ENCODE results near the gene IFT20. TPM values are rescaled to one million over a fixed set of nuclear protein-coding genes. Genes with fewer than 3 reads are reported as not detected.
"Not testable (repeated sequence)": the region's sequence is repeated elsewhere in the genome, so short reads cannot be mapped to it uniquely, and the experiment has no call there.

The IFT20 gene
- total and polyA plus RNA-seq, 10 of the 15 experiments (the other 5 are each of a cell fraction or from before 2014, with no cell fraction given): 9.4 to 38.2 (median 19.1) TPM

- TF ChIP-seq FOXK2 (IDR thresholded peaks at IDR 0.05): no peak
- TF ChIP-seq SIX5 (IDR thresholded peaks at IDR 0.05; ENCODE audit: low read depth, low read length, severe bottlenecking): no peak
- TF ChIP-seq ZNF24 (IDR thresholded peaks at IDR 0.05): no peak
- no peak for TF ChIP-seq PAX5 (IDR thresholded peaks at IDR 0.05; ENCODE audit: borderline replicate concordance, low read depth, low read length)
These were observed 41.3 kb downstream of the IFT20 start (continued) for GRCh38 chr17:28293994-28294393.

GRCh38 chr17:28292878-28293277 lies 42.4 kb downstream of the IFT20 start:
- H3K27me3 ChIP-seq (replicated peaks in 1 of 2; ENCODE audit: control insufficient read depth in 2 of 2, insufficient read depth in 2 of 2, low read length in 1 of 2); H3K79me2 ChIP-seq (ENCODE audit: control insufficient read depth, insufficient read depth, low read length); SMC1A ChIA-PET (ENCODE audit: uncharacterized antibody, unreplicated experiment); H3K36me3 ChIP-seq (ENCODE audit: control insufficient read depth in 2 of 2, insufficient read depth in 2 of 2, low read length in 1 of 2); POLR2A ChIA-PET; FAIRE-seq; RAD21 ChIA-PET (ENCODE audit: unreplicated experiment); H3K9ac ChIP-seq (ENCODE audit: control insufficient read depth, insufficient read depth, low read length); ATAC-seq; H3K9me3 ChIP-seq (replicated peaks; ENCODE audit: control insufficient read depth, insufficient read depth, low read length); DNase-seq (ENCODE audit: low read depth, low spot score); H3K4me3 ChIP-seq; H3K4me2 ChIP-seq (ENCODE audit: control insufficient read depth, insufficient read depth); intact Hi-C loops (cut with micrococcal nuclease; ENCODE audit: unreplicated experiment); H4K20me1 ChIP-seq (ENCODE audit: control insufficient read depth, insufficient read depth); H3K4me1 ChIP-seq (ENCODE audit: control insufficient read depth, insufficient read depth, low read length); H3K27ac ChIP-seq (ENCODE audit: control insufficient read depth, insufficient read depth); BruUV-seq (replicated peaks); H2AFZ ChIP-seq (ENCODE audit: control insufficient read depth, low read depth, low read length): not testable (repeated sequence)
- in situ Hi-C loops (cut with MboI): loop anchor here (5.0 kb wide), 1 partner anchor 49 kb away; no protein-coding TSS in a partner anchor
- CTCF ChIA-PET: interaction anchor here (0.7 kb wide), 1 partner anchor 237 kb away, joined by 3 read pairs; no protein-coding TSS in a partner anchor
- 81% methylated on average over 12 of the region's 12 CpGs for WGBS (ENCODE audit: insufficient coverage, insufficient replicate concordance, low lambda C conversion rate, missing lambda C conversion rate)

GRCh38 chr17:28291780-28292330 lies 43.4 kb downstream of the IFT20 start:
- Histone ChIP-seq H3K9ac (ENCODE audit: control insufficient read depth, insufficient read depth, low read length) (no peak overlapping the region), H3K27ac (ENCODE audit: control insufficient read depth, insufficient read depth) (no peak overlapping the region), H3K4me3 (no peak overlapping the region), H3K9me3 (replicated peaks; ENCODE audit: control insufficient read depth, insufficient read depth, low read length) (no peaks in the 10 kb centered on the region), H2AFZ (ENCODE audit: control insufficient read depth, low read depth, low read length) (no peak overlapping the region), H3K36me3 (ENCODE audit: control insufficient read depth in 2 of 2, insufficient read depth in 2 of 2, low read length in 1 of 2) (no peaks in the 10 kb centered on the region), H3K4me1 (ENCODE audit: control insufficient read depth, insufficient read depth, low read length) (no peaks in the 10 kb centered on the region; the same call in 1 of the 2 replicates), H3K79me2 (ENCODE audit: control insufficient read depth, insufficient read depth, low read length) (no peaks in the 10 kb centered on the region), H3K4me2 (ENCODE audit: control insufficient read depth, insufficient read depth) (no peak overlapping the region), H4K20me1 (ENCODE audit: control insufficient read depth, insufficient read depth) (no peaks in the 10 kb centered on the region), H3K27me3 (replicated peaks in 1 of 2; ENCODE audit: control insufficient read depth in 2 of 2, insufficient read depth in 2 of 2, low read length in 1 of 2) (no peaks in the 10 kb centered on the region)
- ChIA-PET SMC1A (ENCODE audit: uncharacterized antibody, unreplicated experiment) (no interaction called here), CTCF (interaction anchor here (1.3 kb wide), 1 partner anchor 125 kb away, joined by 4 read pairs; no protein-coding TSS in a partner anchor), RAD21 (ENCODE audit: unreplicated experiment) (interaction anchor here (1.3 kb wide), 1 partner anchor 11 kb away, joined by 3 read pairs; no protein-coding TSS in a partner anchor), POLR2A (no interaction called here)
- intact Hi-C loops (cut with micrococcal nuclease; ENCODE audit: unreplicated experiment) (no loop called here), in situ Hi-C loops (cut with MboI) (loop anchor here (5.0 kb wide), 1 partner anchor 50 kb away; no protein-coding TSS in a partner anchor)
- FAIRE-seq (no peak), DNase-seq (ENCODE audit: low read depth, low spot score) (no peak), ATAC-seq (no peak)
- 19% methylated on average over 1 of the region's 1 CpG for WGBS (ENCODE audit: insufficient coverage, insufficient replicate concordance, low lambda C conversion rate, missing lambda C conversion rate)
- BruUV-seq (replicated peaks): no TSS peak
- no peak for TF ChIP-seq ZNF687 (IDR thresholded peaks at IDR 0.05)
- TF ChIP-seq BCL11A (IDR thresholded peaks at IDR 0.05; ENCODE audit: low read depth, low read length): no peak
- TF ChIP-seq FOXM1 (IDR thresholded peaks at IDR 0.05; ENCODE audit: low read depth, low read length): no peak
- no peak for TF ChIP-seq ZNF217 (IDR thresholded peaks at IDR 0.05)
- no peak for TF ChIP-seq NRF1 (conservative IDR thresholded peaks at IDR 0.05; ENCODE audit: low read depth, low read length)
- TF ChIP-seq TAF1 (IDR thresholded peaks at IDR 0.05; ENCODE audit: borderline replicate concordance, low read depth, low read length): no peak
- TF ChIP-seq EGR1 (IDR thresholded peaks at IDR 0.05; ENCODE audit: borderline replicate concordance in 1 of 2, low read depth in 2 of 2, low read length in 2 of 2): no peak
- TF ChIP-seq ZNF622 (IDR thresholded peaks at IDR 0.05): no peak
- TF ChIP-seq FOS (IDR thresholded peaks at IDR 0.05; ENCODE audit: borderline replicate concordance, extremely low read depth, insufficient read length): no peak
